GM12865 (cell line): Measurements from ENCODE around the gene MAGI1.

Source experiments
- DNase-seq: peaks from one replicate; pipeline ENCODE4 v3.0.0; 2010; ENCODE audit warnings: low read depth
- H3K4me3 ChIP-seq: 2 replicates; pipeline ENCODE4 v1.5.1; 2011; ENCODE audit warnings: mild to moderate bottlenecking, low read depth, low read length, control low read depth
- TF ChIP-seq, protein P1 (sequence below): IDR thresholded peaks from 2 replicates; pipeline ENCODE4 v1.5.1; 2011; ENCODE audit warnings: low read length, control low read depth, low read depth, inconsistent platforms; ENCODE audit not compliant: insufficient read depth; ENCODE audit errors: missing control alignments

The MAGI1 gene

GRCh38 chr3:65658401-65658800 is 380.3 kb downstream of the MAGI1 start:
- H3K4me3 ChIP-seq, result no peak overlapping the region
- DNase-seq, result no peak
- TF ChIP-seq, protein P1, sequence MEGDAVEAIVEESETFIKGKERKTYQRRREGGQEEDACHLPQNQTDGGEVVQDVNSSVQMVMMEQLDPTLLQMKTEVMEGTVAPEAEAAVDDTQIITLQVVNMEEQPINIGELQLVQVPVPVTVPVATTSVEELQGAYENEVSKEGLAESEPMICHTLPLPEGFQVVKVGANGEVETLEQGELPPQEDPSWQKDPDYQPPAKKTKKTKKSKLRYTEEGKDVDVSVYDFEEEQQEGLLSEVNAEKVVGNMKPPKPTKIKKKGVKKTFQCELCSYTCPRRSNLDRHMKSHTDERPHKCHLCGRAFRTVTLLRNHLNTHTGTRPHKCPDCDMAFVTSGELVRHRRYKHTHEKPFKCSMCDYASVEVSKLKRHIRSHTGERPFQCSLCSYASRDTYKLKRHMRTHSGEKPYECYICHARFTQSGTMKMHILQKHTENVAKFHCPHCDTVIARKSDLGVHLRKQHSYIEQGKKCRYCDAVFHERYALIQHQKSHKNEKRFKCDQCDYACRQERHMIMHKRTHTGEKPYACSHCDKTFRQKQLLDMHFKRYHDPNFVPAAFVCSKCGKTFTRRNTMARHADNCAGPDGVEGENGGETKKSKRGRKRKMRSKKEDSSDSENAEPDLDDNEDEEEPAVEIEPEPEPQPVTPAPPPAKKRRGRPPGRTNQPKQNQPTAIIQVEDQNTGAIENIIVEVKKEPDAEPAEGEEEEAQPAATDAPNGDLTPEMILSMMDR, result no peak

- TF ChIP-seq, protein P1, result no peak
- DNase-seq, result no peak
These were observed 383.7 kb downstream of the MAGI1 start for GRCh38 chr3:65655061-65655460.

DNA sequence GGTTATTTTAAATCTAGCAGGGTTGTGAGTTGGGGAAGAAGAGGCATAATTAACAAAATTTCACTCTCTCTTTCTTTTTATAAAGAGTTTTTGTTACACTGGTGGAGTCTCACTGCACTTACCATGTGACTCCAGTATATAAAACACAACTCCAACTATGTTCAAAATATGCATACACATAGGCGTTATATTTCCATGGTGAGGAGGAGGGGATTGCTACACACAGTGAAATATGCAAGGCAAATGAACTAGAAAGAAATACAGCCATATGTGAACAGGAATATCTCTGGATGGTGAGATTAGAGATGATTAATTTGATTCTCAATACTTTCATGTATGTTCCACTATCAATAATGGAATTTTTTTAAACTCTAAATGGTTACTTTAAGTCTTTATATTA is 385.0 kb downstream of the MAGI1 start:
- no peak overlapping the region for H3K4me3 ChIP-seq
- TF ChIP-seq, protein P1, result no peak
- no peak for DNase-seq

More at GRCh38 chr3:65655061-65655460, 383.7 kb downstream of the MAGI1 start:
- no peak overlapping the region for H3K4me3 ChIP-seq

- TF ChIP-seq, protein P1, result no peak
- H3K4me3 ChIP-seq, result no peak overlapping the region
- no peak for DNase-seq
These were observed 388.5 kb downstream of the MAGI1 start for GRCh38 chr3:65650247-65650646.

GRCh38 chr3:65647369-65647768 is 391.3 kb downstream of the MAGI1 start:
- no peak overlapping the region for H3K4me3 ChIP-seq
- DNase-seq, result no peak
- TF ChIP-seq, protein P1, result no peak

DNA sequence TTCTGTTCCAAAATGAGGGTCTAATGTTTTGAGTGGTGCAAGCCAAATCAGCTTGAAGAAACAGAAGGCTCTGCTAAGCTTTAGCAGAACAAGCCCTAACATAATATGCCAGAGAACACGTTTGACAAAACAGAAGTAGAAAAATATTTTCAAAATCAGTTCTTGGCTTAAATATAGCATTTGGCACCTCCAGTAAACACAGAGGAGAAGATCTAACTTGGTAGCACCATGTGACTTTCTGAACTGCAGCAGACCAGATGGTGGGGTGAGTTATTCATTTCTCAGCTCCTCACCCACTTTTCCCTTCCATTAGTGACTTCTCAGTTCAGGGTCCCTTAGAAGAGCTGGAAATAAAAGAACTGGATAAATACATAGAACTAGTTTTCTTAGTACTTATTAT is 395.8 kb downstream of the MAGI1 start:
- H3K4me3 ChIP-seq, result no peak overlapping the region
- TF ChIP-seq, protein P1, result no peak
- no peak for DNase-seq

DNA sequence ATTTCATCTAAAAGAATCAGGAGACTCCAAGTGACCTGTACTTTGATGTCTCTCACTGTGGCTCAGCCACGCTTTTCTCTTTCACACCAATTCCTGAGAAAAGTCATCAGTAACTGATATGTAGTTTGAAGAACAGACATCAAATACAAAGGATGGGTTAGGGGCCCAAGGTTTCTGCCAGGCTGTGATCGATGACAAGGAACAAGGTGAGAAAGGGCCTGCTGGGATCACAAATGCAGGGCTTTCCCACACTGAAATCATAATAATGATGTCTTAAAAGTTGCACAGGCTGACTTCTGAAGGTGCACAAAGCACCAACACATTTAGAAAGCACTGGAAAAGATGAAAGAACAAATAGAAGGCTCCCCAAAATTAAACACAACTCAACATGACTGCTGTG is 396.9 kb downstream of the MAGI1 start:
- TF ChIP-seq, protein P1, result no peak

More for the DNA sequence above, 396.9 kb downstream of the MAGI1 start:
- H3K4me3 ChIP-seq, result no peak overlapping the region
- no peak for DNase-seq
